ENCODE results near the gene FYB2.

The FYB2 gene

DNA sequence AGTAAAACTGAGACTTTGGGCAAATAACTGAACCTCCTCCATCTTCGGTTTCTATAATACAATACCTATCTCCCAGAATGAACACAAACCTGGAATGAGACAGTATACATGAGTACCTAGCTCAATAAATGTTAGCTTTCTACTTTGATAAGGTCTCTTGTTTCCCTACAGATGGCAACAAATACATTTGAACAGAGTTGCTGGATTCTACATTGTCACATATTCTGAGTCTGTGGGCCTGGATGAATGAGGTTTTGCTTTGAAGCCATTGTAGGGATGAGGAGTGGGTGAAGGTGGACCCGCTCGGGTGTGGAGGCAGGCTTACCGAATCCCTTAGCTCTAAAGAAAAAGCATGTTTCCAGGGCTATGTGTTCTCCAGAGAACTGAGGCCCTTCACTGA lies 13.9 kb upstream of the FYB2 start:
- no peak for DNase-seq (ENCODE audit: low read depth in 3 of 3)

DNA sequence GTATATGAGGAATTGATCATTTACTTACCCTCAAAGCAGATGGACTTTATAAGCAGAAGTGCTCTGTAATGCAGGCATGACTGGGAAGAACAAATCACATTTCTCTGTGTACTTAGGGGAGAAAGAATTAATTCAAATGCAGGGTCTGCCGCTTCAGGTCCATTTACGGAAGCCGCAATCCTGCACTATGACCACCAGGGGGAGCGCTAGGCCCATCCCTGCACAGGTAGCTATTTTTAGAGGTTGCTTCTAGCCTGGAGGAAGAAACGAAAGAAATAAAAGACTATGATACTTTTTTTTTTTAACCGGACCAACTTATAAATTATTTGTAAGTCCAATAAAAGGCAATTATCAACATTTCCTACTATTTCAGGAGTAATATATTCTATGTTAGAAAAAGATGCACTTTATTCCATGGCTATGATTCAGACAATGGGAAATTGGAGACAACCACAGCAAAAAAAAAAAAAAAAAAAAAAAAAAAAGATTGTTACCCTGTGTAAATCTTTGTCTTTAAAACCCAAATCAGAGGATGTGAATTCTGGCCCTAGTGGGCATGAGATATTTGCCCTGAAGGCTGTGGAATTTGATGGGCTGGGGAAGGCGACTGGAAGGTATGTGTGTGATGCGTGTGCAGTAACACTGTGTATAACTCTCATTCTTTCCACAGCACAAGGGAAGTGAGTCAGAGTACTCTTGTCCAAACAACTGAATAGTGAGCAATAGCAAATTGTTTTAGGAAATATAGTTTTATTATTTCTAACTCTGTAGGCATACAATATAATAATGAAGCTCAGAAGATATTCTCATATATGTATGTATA lies 12.9 kb upstream of the FYB2 start:
- peak; percentile 29 to 44 (median 41) for DNase-seq (ENCODE audit: low read depth in 3 of 3)

DNA sequence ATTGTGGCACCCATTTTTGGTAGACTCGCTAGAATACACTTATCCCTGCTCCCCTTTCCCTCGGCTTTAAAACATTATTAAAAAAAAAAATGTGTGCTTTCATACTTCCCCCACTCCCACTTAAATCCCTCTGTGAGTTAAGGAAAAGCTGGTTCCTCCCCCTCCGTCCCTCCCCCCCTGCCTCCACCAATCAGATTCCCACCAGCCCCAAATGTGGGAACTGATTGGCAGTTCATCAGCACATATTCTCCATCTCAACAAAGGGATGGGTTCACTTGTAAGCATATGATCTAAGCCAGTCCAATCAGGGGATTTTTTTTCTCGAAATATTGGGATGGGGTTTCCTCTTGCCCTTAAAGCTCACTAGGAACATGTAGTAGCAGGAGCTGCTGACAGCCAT lies 10.8 kb upstream of the FYB2 start:
- no peak for DNase-seq (ENCODE audit: low read depth in 3 of 3)

DNA sequence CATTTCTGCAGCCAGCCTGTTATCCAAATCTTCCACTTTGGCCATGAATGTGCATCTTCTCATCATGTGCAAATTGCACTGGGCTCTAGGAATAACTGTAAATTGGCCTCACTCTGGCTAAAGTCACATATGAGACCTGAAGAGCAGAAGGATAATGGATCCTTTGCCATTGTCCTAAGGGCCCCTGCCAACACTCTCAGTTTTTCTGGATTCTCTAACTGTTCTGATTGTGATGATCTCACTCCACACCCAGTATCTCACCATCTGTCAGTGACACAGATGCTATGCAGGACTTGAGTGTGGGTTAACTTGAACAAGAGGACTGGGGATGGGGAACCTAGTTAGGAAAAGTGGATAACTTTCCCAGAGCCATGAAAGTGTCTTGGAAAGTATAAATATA lies 8.5 kb upstream of the FYB2 start:
- DNase-seq (ENCODE audit: low read depth in 3 of 3) = no peak

DNA sequence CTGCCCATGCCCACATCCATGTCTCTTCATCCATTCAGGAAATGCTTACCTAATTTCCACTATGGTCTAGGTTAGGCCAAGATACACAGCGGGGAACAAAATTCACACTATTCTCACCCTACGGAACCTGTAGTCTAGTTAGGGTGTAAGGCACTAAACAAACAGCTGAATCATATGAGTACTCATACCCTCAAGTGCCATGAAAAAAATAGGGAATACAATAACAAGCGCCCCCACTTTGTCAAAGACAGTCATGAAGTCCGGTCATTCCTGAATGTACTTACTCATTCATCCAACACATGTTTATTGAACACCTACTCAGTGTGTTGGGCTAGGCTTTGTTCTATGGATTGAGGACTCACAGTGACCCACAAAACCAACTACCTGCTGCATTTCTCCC lies 6.2 kb upstream of the FYB2 start:
- no peak for DNase-seq (ENCODE audit: low read depth in 3 of 3)

DNA sequence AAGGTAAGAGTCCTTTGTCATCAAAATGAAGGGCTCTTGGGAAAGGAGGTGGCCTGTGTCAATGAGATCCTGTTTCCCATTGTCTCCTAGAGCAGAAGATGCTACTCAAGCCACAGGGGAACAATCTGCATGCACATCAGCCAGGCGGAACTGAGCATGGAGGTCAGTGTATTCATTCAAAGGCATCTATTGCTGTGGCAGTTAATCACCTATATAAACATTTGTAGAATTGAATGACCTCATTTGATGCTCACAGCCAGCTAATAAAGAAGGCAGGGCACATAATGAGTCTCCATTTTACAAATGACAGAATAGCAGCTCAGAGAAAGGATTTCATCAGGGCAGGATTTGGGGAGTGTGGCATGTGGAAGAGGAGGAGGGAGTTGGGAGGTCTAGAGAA lies 5.7 kb upstream of the FYB2 start:
- no peak for DNase-seq (ENCODE audit: low read depth in 3 of 3)

DNA sequence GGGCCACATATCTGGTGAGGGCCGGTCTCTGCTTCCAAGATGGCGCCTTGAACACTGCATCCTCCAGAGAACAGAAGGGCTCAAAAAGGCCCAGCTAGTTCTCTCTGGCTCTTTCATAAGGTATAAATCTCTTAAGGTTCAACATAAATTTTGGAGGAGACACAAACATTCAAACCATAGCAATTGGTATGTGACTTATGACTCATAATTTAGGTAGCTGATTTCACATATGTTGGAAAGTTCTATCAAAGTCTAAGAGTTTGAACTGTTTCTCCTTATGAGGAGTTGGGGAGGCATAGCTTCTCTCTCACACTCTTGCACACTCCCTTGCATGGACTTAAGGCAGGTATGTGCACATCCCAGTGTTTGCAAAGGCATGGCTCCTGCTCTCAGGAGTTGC lies 5.1 kb upstream of the FYB2 start:
- DNase-seq (ENCODE audit: low read depth in 3 of 3) = no peak

DNA sequence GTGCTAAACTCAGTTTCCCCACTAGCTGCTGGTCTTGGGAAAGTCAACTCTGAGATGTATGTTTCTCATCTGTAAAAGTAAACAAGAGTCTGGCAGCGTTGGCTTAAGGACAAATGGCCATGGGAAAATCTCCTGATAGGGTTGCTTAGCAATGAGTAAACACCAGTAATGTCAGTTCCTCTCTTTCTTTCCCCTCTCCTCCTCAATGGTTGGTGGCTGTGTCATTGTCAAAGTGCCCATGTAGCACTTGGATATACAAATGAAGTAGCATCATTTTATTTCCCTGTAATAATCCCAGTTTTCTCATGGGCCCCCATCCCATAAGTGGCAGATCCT lies 2.2 kb upstream of the FYB2 start:
- no peak for DNase-seq (ENCODE audit: low read depth in 3 of 3)

DNA sequence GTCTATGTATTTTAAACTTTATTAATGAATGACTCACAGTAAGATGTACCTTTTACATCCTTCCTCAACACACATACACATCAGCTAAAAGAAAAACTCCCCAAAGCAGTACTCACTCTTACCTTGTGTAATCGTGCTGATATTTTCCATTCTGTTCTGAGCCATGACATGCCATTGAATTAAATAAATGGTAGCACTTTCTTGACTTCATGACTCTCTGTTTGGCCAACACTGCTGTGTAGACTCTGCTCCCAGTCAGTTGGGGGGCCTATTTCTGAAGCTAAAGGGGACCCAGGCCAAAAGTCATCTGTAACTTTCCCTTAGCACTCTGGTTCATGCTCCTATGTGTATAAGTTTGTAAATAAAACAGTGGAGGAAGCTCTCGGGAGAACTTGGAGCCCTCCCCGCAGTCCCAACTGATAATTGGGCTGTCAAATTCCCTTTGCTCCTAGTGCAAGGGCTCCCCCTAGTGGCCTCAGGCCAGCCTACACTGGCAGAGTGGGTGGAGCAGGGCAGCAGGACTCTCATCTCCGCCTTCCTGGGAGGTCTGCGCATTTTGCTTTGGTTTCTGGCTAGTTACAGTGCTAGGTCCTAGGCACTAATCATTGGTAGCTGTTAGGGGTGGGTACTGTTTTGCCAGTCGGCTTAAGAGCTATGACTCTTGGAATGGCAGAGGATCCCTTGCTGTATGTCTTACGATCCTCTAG lies 1.7 kb upstream of the FYB2 start:
- DNase-seq (ENCODE audit: low read depth in 3 of 3) = peak; percentile 54 to 72 (median 65)

DNA sequence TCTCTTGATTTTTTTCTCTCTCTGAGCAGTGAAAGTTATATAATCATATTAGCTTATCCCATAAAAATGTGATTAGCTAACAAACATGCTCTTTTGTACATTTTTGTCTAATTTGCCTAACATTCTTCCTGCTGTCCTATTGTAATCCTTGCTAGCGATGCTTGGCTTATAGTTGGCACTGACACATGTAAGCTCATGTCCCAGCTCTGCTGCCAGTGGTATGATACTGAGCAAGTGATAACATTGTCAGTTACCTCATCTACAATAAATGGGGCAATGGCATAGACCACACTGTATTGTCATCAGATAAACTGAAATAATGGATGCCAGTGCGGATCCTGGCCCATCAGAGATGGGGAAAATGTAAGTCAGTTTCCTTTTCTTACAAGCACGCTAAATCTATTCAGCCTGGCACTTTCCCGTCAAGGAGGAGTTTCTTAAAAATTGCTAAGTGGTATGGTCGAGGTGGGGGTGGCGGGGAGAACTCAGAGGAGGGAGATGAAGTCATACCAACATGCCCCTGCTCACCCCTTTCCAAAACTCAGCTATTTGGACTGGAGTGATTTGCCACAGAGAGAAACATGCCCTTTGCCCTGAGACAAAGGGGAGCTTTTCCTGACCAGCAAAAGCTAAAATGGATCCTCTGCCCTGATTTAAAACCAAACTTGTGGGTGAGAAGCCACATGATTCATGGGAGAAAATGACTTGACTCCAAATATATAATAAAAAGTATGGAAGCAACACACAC lies 1.3 kb downstream of the FYB2 start:
- DNase-seq (ENCODE audit: low read depth in 3 of 3) = no peak

DNA sequence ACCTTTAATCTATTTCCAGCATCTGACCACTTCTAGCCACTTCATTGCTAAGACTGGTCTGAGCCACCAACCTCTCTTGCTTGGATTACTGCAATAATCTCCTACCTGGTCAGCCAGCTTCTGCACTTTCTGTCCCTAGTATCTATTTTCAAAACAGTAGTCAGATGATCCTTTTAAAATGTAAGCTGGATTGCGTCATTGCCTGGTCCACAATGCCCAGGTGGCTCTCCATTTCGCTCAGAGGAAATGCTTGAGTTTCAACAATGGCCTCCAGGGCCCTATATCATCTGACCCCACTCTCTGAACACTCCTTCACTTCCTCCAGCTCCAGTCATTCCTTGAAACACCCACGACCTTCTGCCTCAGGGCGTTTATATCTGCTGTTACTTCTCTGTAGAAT lies 2.3 kb downstream of the FYB2 start:
- no peak for DNase-seq (ENCODE audit: low read depth in 3 of 3)

DNA sequence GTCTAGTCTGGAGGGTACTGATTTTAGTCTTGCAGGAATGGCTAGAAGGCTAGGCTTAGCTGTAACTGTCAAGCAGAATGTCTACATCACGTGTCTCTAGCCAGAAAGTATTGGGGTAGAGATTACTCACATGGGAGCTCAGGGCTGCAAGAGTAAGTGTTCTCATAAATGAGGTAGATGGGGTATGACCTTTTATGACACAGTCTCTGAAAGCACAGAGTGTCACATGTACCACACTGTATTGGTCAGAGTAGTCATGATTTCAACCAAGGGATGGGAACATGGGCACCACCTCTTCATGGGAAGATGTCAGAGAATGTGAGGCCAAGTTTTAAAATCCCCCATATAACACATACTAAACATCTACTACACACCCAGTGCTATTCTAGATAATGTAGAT lies 2.9 kb downstream of the FYB2 start:
- DNase-seq (ENCODE audit: low read depth in 3 of 3) = no peak

DNA sequence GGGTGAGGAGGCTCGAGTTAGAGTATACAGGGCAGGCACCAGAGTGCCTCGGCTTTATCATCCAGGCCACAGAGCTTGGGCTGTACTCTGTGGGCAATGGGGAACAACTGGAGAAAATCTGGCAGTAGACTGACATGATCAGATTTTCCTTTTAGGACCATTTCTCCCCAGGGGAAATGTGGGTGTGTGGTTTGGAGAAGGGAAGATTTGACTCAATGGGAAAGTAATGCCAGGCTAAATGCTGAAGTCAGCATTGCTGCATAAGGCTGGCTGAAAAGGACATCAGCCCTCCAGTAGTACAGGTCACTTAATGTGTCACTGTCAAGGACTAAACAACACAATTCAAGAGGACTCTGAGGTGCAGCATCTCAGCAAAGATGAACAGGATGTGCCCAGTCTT lies 5.0 kb downstream of the FYB2 start:
- no peak for DNase-seq (ENCODE audit: low read depth in 3 of 3)

DNA sequence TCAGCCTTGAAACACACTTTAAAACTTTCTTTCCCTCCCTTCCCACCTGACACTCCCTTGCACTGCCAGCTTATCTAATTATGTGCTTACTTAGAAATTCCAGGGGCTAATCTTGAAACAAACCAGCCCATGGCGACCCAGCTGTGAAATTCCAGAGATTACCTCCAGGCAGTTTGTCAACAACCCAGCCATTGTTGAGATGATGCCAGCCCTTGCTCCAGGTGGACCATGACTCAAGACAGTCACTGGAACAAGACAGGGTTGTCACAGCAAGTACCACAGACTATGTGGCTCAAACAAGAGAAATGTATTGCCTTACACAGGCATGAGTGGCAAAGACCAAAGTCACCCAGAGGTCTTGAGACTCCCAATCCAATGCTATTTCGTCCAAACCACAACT lies 7.9 kb downstream of the FYB2 start:
- DNase-seq (ENCODE audit: low read depth in 3 of 3) = no peak

DNA sequence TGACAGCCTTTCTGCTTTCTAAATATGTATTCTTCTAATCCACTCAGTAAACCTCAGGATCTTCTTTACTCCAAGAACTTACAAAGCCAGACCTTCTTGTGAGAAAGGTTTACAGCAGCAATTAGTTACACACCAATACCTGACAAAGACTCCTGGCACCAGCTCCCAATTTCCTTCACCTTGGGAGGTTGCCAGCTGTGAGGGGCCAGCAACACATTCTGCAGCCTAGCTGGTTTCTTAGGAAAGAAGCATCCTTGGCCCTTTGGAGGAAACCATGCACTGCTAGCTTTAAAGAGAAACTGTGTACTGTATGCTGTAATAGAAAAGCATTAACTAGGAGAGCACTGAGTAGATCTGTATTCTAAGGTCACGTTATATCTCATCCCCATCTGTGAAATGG lies 10.8 kb downstream of the FYB2 start:
- DNase-seq (ENCODE audit: low read depth in 3 of 3) = no peak

DNA sequence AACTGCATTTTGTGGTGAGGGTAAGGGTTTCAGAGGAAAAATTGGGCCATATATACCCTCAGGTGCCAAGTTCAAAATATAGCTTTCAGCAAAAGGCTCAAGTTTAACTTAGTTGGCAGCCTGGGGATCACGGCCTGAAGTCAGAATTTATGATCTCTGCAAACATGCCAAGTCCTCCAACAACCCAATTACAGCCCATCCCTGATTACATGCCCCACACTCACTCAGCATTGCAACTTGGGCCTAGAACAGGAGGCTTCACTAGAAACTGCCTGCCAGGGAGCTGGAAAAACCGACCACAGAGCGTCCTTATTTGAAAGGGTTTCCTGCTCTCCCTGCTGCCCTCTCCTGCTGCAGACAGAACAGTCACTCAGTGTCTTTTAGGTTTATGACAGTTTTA lies 12.4 kb downstream of the FYB2 start:
- DNase-seq (ENCODE audit: low read depth in 3 of 3) = no peak

DNA sequence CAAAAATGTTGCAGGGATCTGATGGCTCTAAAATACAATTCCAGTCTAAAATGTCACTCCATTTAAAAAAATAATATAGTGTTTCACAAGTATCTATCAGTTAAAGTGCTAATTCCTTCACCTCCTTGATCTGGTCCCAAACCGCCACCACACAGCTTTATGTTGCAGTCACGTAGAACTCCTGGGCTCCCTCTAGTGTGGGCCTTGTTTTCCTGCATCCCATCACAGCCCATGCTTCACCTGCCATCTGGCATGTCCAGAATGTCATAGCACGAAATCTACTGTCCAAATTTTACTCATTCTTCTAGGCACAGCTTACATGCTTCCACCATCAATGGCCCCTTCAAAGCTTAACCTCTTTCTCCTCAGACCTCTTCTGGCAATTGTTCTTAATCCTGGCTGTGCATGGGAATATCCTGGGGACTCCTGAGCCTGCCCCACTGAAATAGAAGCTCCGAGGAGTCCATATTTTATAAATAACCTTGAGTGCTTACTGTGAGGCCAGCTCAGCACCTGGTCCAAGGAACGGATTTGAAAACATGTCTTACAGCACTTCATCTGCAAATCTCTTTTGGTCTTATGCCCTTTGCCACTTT lies 15.5 kb downstream of the FYB2 start:
- DNase-seq (ENCODE audit: low read depth in 3 of 3) = no peak

DNA sequence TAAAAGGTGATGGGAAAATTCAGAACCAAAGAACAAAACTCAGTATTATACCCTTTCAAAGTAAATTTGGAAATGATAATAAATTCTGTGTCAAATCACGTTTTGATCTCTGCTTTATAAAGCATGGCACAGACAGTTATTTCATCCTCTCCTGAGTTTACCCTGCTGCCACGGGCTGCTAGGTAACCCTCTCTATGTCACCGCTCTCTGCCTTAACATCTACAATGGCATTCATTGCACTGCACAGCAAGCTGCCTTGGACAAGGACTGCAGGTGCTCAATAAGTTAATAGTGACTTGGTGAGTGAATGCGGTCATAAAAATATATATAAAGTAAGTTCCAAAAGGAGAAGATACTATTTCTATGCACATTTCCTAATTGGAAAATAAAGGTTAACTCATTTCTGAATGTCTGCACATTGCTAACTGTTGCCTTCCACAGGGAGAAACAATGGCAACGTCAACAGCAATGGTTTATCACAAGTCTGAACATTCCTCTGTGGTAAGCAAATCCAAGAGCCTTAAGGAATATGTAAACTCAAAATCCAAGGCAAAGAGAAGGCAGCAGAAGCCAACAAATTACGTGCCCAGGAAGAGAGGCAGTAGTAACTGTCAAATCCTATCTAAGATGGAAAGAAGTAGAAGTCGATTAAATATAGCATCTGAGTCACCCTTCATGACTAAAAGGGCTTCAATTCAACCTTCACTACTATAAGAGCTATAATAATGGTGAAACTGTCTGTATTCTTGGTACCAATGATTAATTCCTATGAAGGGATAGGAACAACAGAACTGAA lies 19.4 kb downstream of the FYB2 start:
- DNase-seq (ENCODE audit: low read depth in 3 of 3) = no peak

DNA sequence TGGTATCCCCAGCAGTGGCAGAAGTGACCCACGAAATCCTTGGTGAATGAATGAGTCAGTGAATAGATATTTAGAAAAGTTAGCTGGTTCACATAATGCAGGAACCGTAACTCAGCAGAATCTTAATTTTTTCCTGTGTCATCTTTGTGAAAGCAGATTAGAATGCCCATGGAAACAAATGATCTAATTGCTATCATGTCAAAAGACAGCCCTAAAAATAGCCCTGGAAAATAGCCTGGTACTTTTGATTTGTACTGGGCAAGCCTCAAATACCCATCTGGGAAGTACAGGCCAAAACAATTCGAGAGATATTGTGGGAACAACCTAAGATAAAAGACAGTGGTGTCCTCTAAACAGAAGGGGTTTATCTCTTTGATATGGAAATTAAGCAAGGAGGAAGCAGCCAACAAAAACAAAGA lies 21.1 kb downstream of the FYB2 start:
- DNase-seq (ENCODE audit: low read depth in 3 of 3) = no peak

DNA sequence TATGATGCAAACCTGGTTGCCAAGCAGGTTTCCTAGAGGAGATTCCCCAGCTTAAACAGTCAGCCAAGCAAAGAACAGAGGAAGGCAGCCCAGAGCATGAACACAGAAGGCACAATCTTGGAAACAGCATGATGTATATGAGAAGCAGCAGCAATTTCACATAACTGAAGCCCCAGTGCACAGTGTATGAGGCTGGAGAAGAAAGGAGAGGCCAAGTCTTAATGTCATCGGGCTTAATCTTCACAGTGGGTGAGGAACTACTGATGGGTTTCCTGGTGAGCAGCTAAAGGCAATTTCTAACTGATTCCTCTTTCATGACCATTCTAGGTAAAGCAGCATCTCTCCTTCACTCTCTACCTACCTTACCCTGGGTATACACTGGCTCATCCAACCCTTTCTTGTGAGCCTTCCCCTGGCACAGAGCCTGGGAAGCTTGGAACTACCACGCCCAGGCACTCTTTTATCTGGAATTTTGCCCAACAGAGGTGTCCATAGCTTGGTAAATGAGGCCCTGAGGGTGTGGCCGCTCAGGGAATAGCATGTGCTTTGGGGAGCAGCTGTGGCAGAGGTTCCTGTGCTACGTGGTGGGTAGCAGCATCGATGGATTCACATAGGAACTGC lies 22.0 kb downstream of the FYB2 start:
- DNase-seq (ENCODE audit: low read depth in 3 of 3) = no peak

DNA sequence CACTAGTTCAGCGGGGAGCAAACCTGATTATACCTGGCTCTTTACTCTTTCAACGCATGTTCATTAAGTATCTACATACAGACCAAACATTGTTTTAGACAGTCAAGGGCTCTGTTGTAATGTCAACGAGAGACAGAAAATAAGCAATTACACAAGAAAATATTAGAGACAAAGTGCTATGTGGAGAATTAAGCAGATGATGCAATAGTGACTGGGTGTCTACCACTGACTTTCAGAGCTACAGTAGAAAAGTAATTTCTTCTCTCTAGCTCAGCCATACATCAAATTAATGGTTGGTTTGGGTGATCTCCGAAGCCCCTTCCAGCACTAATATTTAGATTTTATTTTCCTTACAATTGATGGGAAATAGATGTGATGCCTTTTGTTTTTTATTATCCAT lies 23.3 kb downstream of the FYB2 start:
- DNase-seq (ENCODE audit: low read depth in 3 of 3) = no peak
